HG03159 (cell line): ENCODE results near the gene HAGHL.
"Not testable (repeated sequence)": the region's sequence is repeated elsewhere in the genome, so short reads cannot be mapped to it uniquely, and the experiment has no call there.

Experiments
- ATAC-seq: cut with Tn5 transposase; IDR thresholded peaks from one replicate; pipeline ENCODE4 v1.9.1; 2021; ENCODE audit warnings: mild to moderate bottlenecking, moderate library complexity; ENCODE audit not compliant: unreplicated experiment

HAGHL gene

GRCh38 chr16:750485-750884, 23.6 kb downstream of the HAGHL start:
- ATAC-seq = no peak

- ATAC-seq = no peak
These were observed 24.5 kb downstream of the HAGHL start for GRCh38 chr16:751152-752006.

GRCh38 chr16:752007-752312, 25.1 kb downstream of the HAGHL start:
- ATAC-seq = no peak

DNA sequence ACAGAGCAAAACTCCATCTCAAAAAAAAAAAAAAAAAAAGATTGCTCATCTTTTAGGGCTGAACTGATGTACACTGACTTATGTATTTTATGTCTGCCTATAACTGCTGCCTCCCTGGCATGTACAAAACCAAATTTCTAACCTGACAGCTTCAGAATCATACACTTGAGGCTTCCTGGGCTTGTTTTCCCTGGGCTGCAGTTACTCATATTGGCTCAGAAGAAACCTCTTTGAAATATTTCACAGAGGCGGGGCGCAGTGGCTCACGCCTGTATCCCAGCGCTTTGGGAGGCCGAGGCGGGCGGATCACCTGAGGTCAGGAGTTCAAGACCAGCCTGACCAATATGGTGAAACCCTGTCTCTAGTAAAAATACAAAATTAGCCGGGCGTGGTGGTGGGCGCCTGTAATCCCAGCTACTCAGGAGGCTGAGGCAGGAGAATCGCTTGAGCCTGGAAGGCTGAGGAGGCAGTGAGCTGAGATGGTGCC, 27.3 kb downstream of the HAGHL start:
- ATAC-seq = not testable (repeated sequence)

GRCh38 chr16:754656-755055, 27.8 kb downstream of the HAGHL start:
- ATAC-seq = no peak

GRCh38 chr16:756428-756827, 29.5 kb downstream of the HAGHL start:
- ATAC-seq = no peak

GRCh38 chr16:759110-759910, 32.4 kb downstream of the HAGHL start:
- no peak for ATAC-seq

GRCh38 chr16:760065-760464, 33.2 kb downstream of the HAGHL start:
- no peak for ATAC-seq

- ATAC-seq = no peak
These were observed 33.8 kb downstream of the HAGHL start, which contains the start of gene MSLN for GRCh38 chr16:760545-761343. MSLN (plus strand) TSS chr16:760734; CDS start chr16:762681, 1,947 bp downstream.

GRCh38 chr16:761625-762513, 35.0 kb downstream of the HAGHL start:
- ATAC-seq = no peak

GRCh38 chr16:762595-763268, 35.8 kb downstream of the HAGHL start:
- no peak for ATAC-seq

- no peak for ATAC-seq
These were observed 36.7 kb downstream of the HAGHL start for GRCh38 chr16:763369-764183.

GRCh38 chr16:764184-764750, 37.4 kb downstream of the HAGHL start:
- ATAC-seq = no peak

GRCh38 chr16:764848-765487, 38.1 kb downstream of the HAGHL start:
- no peak for ATAC-seq

GRCh38 chr16:765488-765865, 38.6 kb downstream of the HAGHL start:
- no peak for ATAC-seq

GRCh38 chr16:766008-766819, 39.3 kb downstream of the HAGHL start:
- ATAC-seq = no peak
